H1 (cell line): ENCODE measurements around the gene CASR. TPM values are rescaled to one million over a fixed set of nuclear protein-coding genes. Genes with fewer than 3 reads are reported as not detected.

Experiments
- CHD2 ChIP-seq: IDR thresholded peaks from 2 replicates; pipeline ENCODE4 v1.6.1; 2012; ENCODE audit warnings: low read length, improper control_type of control experiment
- SAP30 ChIP-seq: fragments of 300-600 bp; sonication (generic); IDR thresholded peaks from 2 replicates; pipeline ENCODE4 v1.7.1; 2012; ENCODE audit warnings: low read length, moderate library complexity, mild to moderate bottlenecking, inconsistent platforms; ENCODE audit not compliant: insufficient read depth, insufficient replicate concordance
- TBP ChIP-seq: IDR thresholded peaks from 2 replicates; pipeline ENCODE4 v1.6.1; 2011; ENCODE audit warnings: low read depth, low read length, improper control_type of control experiment
- TEAD4 ChIP-seq: IDR thresholded peaks from 2 replicates; pipeline ENCODE4 v1.6.1; 2012; ENCODE audit warnings: low read depth, low read length, inconsistent platforms, mixed read lengths
- polyA plus RNA-seq, 7 experiments: library from polyadenylated mRNA; depleted of rRNA in 3 of 7; stranded (reverse) in 5 of 7; unstranded in 2 of 7; fragments of >200 nt in 5 of 7; fragments of 200-250 nt in 2 of 7; gene quantifications; 1 replicate in 5 of 7; 2 replicates in 1 of 7; 4 replicates in 1 of 7; pipeline versions ENCODE4 v1.2.1 to v1.2.3, GENCODE V29; 2011 to 2013; ENCODE audit warnings: missing spikeins in 2 of 7, mixed read lengths in 2 of 7
- total RNA-seq: library from RNA; stranded (reverse); fragmentation: NEBNext Ultra II Directional; extraction: Animal tissue kit (Norgen Biotek cat#: 25700); gene quantifications from 2 replicates; pipeline ENCODE4 v1.2.1, GENCODE V29; 2021

Gene CASR
- total and polyA plus RNA-seq, 2 of the 8 experiments (the other 6 are each of a cell fraction or from before 2014, with no cell fraction given), result 0.36 to 0.58 TPM

DNA sequence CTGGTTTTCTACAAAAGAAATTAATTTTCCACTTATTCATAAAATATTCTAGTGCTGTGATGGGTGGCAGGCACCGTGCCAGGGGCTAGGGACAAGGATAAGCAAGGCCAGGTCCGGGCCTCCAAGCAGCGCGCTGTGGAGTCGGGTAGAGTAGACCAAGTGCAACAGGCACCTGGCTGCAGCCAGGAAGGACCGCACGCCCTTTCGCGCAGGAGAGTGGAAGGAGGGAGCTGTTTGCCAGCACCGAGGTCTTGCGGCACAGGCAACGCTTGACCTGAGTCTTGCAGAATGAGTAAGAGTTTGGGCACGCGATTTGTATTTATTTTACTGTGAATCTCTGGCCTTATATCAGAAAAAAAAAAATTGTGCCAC is at the start of gene CASR (continued):
- TF ChIP-seq SAP30 (no peak), TEAD4 (no peak), CHD2 (no peak), TBP (no peak)
